ENCODE data around the gene CELF4. TPM values are rescaled to one million over a fixed set of nuclear protein-coding genes. Genes with fewer than 3 reads are reported as not detected.

Gene CELF4
- total RNA-seq, 4 donors from 2014 or later = 0.32 to 0.81 (median 0.77) TPM

GRCh38 chr18:37537868-37538525 lies 27.6 kb downstream of the CELF4 start:
- no peak overlapping the region for H3K27ac ChIP-seq
- peaks cover 97% of the 10 kb centered on the region for H3K27me3 ChIP-seq
- WGBS, 2 donors (ENCODE audit: low coverage in 1 of 2) = 49 to 100% methylated on average over 1 to 6 of the region's 23 CpGs
- no peaks in the 10 kb centered on the region for H3K9me3 ChIP-seq
- ATAC-seq = peak; percentile 73
- peak in 3 of 4 experiments; percentile 82 to 90 (median 82) for TF ChIP-seq CTCF (IDR thresholded peaks at IDR 0.05)
- TF ChIP-seq POLR2AphosphoS5 (IDR thresholded peaks at IDR 0.05) = no peak
- no peaks in the 10 kb centered on the region for H3K36me3 ChIP-seq
- no peak overlapping the region for H3K4me3 ChIP-seq
- no peaks in the 10 kb centered on the region for H3K4me1 ChIP-seq

GRCh38 chr18:37536656-37537055 lies 28.9 kb downstream of the CELF4 start:
- no peaks in the 10 kb centered on the region for H3K9me3 ChIP-seq
- H3K4me3 ChIP-seq = no peak overlapping the region
- no peak for ATAC-seq
- WGBS, 2 donors (ENCODE audit: low coverage in 1 of 2) = 83 to 89% methylated on average over 3 of the region's 9 CpGs
- no peak overlapping the region for H3K27ac ChIP-seq
- H3K4me1 ChIP-seq = no peaks in the 10 kb centered on the region
- H3K27me3 ChIP-seq = peaks cover 92% of the 10 kb centered on the region
- no peak for TF ChIP-seq POLR2A (IDR thresholded peaks at IDR 0.05)
- no peak for TF ChIP-seq CTCF (IDR thresholded peaks at IDR 0.05)
- TF ChIP-seq POLR2AphosphoS5 (IDR thresholded peaks at IDR 0.05) = no peak
- TF ChIP-seq EP300 (IDR thresholded peaks at IDR 0.05) = no peak
- no peaks in the 10 kb centered on the region for H3K36me3 ChIP-seq

GRCh38 chr18:37535968-37536367 lies 29.6 kb downstream of the CELF4 start:
- ATAC-seq = no peak
- WGBS, 2 donors (ENCODE audit: low coverage in 1 of 2) = 60 to 82% methylated on average over 2 to 3 of the region's 4 CpGs
- TF ChIP-seq CTCF (IDR thresholded peaks at IDR 0.05) (no peak), POLR2AphosphoS5 (IDR thresholded peaks at IDR 0.05) (no peak), EP300 (IDR thresholded peaks at IDR 0.05) (no peak), POLR2A (IDR thresholded peaks at IDR 0.05) (no peak)
- Histone ChIP-seq H3K27me3 (peaks cover 91% of the 10 kb centered on the region), H3K9me3 (no peaks in the 10 kb centered on the region), H3K36me3 (no peaks in the 10 kb centered on the region), H3K4me1 (no peaks in the 10 kb centered on the region), H3K4me3 (no peak overlapping the region), H3K27ac (no peak overlapping the region)

- H3K9me3 ChIP-seq = no peaks in the 10 kb centered on the region
- no peak for ATAC-seq
- no peak for TF ChIP-seq POLR2A (IDR thresholded peaks at IDR 0.05)
- no peak for TF ChIP-seq CTCF (IDR thresholded peaks at IDR 0.05)
- no peak for TF ChIP-seq EP300 (IDR thresholded peaks at IDR 0.05)
- TF ChIP-seq POLR2AphosphoS5 (IDR thresholded peaks at IDR 0.05) = no peak
- H3K27ac ChIP-seq = no peak overlapping the region
- H3K27me3 ChIP-seq = peaks cover 91% of the 10 kb centered on the region
- 50 to 67% methylated on average over 1 to 7 of the region's 9 CpGs for WGBS, 2 donors (ENCODE audit: low coverage in 1 of 2)
- H3K36me3 ChIP-seq = no peaks in the 10 kb centered on the region
- no peak overlapping the region for H3K4me3 ChIP-seq
- H3K4me1 ChIP-seq = no peaks in the 10 kb centered on the region
These were observed 31.0 kb downstream of the CELF4 start for GRCh38 chr18:37534627-37535026.
